Activated CD8-positive, alpha-beta memory T cell treated with anti-CD3 and anti-CD28 coated beads, Interleukin-2, amount 10 ng/mL, durations not matched to agents 7 days and 5 days (primary cell): ENCODE results near the gene PCDHGA7. TPM values are rescaled to one million over a fixed set of nuclear protein-coding genes. Genes with fewer than 3 reads are reported as not detected.
"Not testable (repeated sequence)": the region's sequence is repeated elsewhere in the genome, so short reads cannot be mapped to it uniquely, and the experiment has no call there.

Source experiments
- ATAC-seq: fragments of 150-1000 bp; cut with Tn5 transposase; one replicate; pipeline ENCODE4 v1.10.0; 2021; ENCODE audit warnings: moderate library complexity
- CTCF ChIA-PET: fragments of 350-600 bp; sonication (Branson Sonifier 250); formaldehyde crosslinking; loops from one replicate; lab custom pipeline; 2021; ENCODE audit warnings: antibody characterized with exemption; lab: Charles Lee
- DNase-seq: peaks from one replicate; pipeline ENCODE4 v3.0.0-alpha.2; 2020
- H3K27ac Mint-ChIP-seq: one replicate; pipeline ENCODE4 v1.8.0; 2021; ENCODE audit warnings: mild to moderate bottlenecking, mixed read lengths
- H3K27me3 Mint-ChIP-seq: one replicate; pipeline ENCODE4 v1.8.0; 2021; ENCODE audit warnings: mixed read lengths
- H3K36me3 Mint-ChIP-seq: one replicate; pipeline ENCODE4 v1.8.0; 2021; ENCODE audit warnings: mild to moderate bottlenecking, mixed read lengths
- H3K4me1 Mint-ChIP-seq: one replicate; pipeline ENCODE4 v1.8.0; 2021; ENCODE audit warnings: mixed read lengths
- H3K4me3 Mint-ChIP-seq: one replicate; pipeline ENCODE4 v1.8.0; 2021; ENCODE audit warnings: mild to moderate bottlenecking, moderate library complexity, mixed read lengths
- H3K9me3 Mint-ChIP-seq: one replicate; pipeline ENCODE4 v1.8.0; 2022; ENCODE audit warnings: low read depth, mixed read lengths
- total RNA-seq, 2 experiments: library from RNA; stranded (reverse); gene quantifications; one replicate each; pipeline ENCODE4 v1.2.3, GENCODE V29; 2021

Gene PCDHGA7
- total RNA-seq, 2 experiments from 2014 or later = 0.07 TPM; not detected in 1

- Mint-ChIP-seq H3K9me3 (peaks cover 24% of the 10 kb centered on the region), H3K4me1 (peaks cover 2% of the 10 kb centered on the region), H3K27me3 (peaks cover 53% of the 10 kb centered on the region), H3K4me3 (no peak within 1 kb of the TSS), H3K27ac (no peak within 1 kb of the TSS), H3K36me3 (no peaks in the 10 kb centered on the region)
- CTCF ChIA-PET = interaction anchor here (1.7 kb wide), 1 partner anchor 56 kb away, joined by 4 read pairs; the partner anchor contains the start of gene PCDHGA12
- DNase-seq = no peak
- no peak for ATAC-seq
Measured at GRCh38 chr5:141373673-141374317, 8.7 kb upstream of the PCDHGA7 start, which contains the start of gene PCDHGA6. Gene PCDHGA6, plus strand, starts transcription at chr5:141373891. Its CDS starts 193 bp downstream, at chr5:141374084.

- Mint-ChIP-seq H3K27me3 (peaks cover 54% of the 10 kb centered on the region), H3K36me3 (no peaks in the 10 kb centered on the region), H3K27ac (no peak overlapping the region), H3K4me1 (peaks cover 2% of the 10 kb centered on the region), H3K9me3 (peaks cover 25% of the 10 kb centered on the region), H3K4me3 (no peak overlapping the region)
- DNase-seq (no peak), ATAC-seq (no peak)
- CTCF ChIA-PET = interaction anchor here (1.7 kb wide), 1 partner anchor 55 kb away, joined by 4 read pairs; the partner anchor contains the start of gene PCDHGA12
Measured at GRCh38 chr5:141374627-141375026, 7.9 kb upstream of the PCDHGA7 start.

GRCh38 chr5:141375444-141376155, 6.9 kb upstream of the PCDHGA7 start:
- CTCF ChIA-PET, H3K27ac Mint-ChIP-seq, DNase-seq, ATAC-seq, H3K36me3 Mint-ChIP-seq, H3K4me3 Mint-ChIP-seq, H3K4me1 Mint-ChIP-seq: not testable (repeated sequence)
- H3K9me3 Mint-ChIP-seq = peaks cover 25% of the 10 kb centered on the region
- H3K27me3 Mint-ChIP-seq = peaks cover 49% of the 10 kb centered on the region

- H3K4me3 Mint-ChIP-seq = no peak overlapping the region
- H3K9me3 Mint-ChIP-seq = peaks cover 7% of the 10 kb centered on the region
- H3K27me3 Mint-ChIP-seq = peaks cover 59% of the 10 kb centered on the region
- ATAC-seq (no peak), DNase-seq (no peak)
- peak overlapping the region; percentile 28 for H3K27ac Mint-ChIP-seq
- CTCF ChIA-PET = interaction anchor here (0.9 kb wide), 1 partner anchor 12 kb away, joined by 3 read pairs; no protein-coding TSS in a partner anchor
- H3K4me1 Mint-ChIP-seq = no peaks in the 10 kb centered on the region
- peaks cover 2% of the 10 kb centered on the region for H3K36me3 Mint-ChIP-seq
Measured at GRCh38 chr5:141383345-141383744, 803 bp downstream of the PCDHGA7 start.

GRCh38 chr5:141384471-141385267, 2.1 kb downstream of the PCDHGA7 start:
- H3K4me3 Mint-ChIP-seq = no peak overlapping the region
- H3K27me3 Mint-ChIP-seq = peaks cover 58% of the 10 kb centered on the region
- no peaks in the 10 kb centered on the region for H3K4me1 Mint-ChIP-seq
- H3K36me3 Mint-ChIP-seq = peaks cover 5% of the 10 kb centered on the region
- no peak for ATAC-seq
- H3K9me3 Mint-ChIP-seq = peaks cover 9% of the 10 kb centered on the region
- CTCF ChIA-PET = no interaction called here
- H3K27ac Mint-ChIP-seq = no peak overlapping the region
- no peak for DNase-seq

- peaks cover 18% of the 10 kb centered on the region for H3K9me3 Mint-ChIP-seq
- CTCF ChIA-PET = interaction anchor here (1.5 kb wide), 1 partner anchor 42 kb away, joined by 3 read pairs; the partner anchor contains the start of gene PCDHGA12
Measured at GRCh38 chr5:141387557-141388311, 5.2 kb downstream of the PCDHGA7 start, which contains the start of gene PCDHGB4. Gene PCDHGB4, plus strand, starts transcription at chr5:141387698. Its CDS starts 187 bp downstream, at chr5:141387885.

GRCh38 chr5:141388661-141389060, 6.1 kb downstream of the PCDHGA7 start:
- no peak for DNase-seq
- Mint-ChIP-seq H3K4me3 (no peak overlapping the region), H3K27ac (no peak overlapping the region), H3K27me3 (peaks cover 48% of the 10 kb centered on the region), H3K36me3 (peaks cover 4% of the 10 kb centered on the region), H3K4me1 (no peaks in the 10 kb centered on the region), H3K9me3 (peaks cover 18% of the 10 kb centered on the region)
- ATAC-seq = no peak
- CTCF ChIA-PET = interaction anchor here (1.5 kb wide), 1 partner anchor 41 kb away, joined by 3 read pairs; the partner anchor contains the start of gene PCDHGA12

More at GRCh38 chr5:141387557-141388311, 5.2 kb downstream of the PCDHGA7 start, which contains the start of gene PCDHGB4:
- peaks cover 56% of the 10 kb centered on the region for H3K27me3 Mint-ChIP-seq
- H3K4me1 Mint-ChIP-seq, DNase-seq, H3K27ac Mint-ChIP-seq, H3K4me3 Mint-ChIP-seq, ATAC-seq, H3K36me3 Mint-ChIP-seq: not testable (repeated sequence)

GRCh38 chr5:141389153-141390042, 6.9 kb downstream of the PCDHGA7 start:
- Mint-ChIP-seq H3K4me3 (no peak overlapping the region), H3K9me3 (peaks cover 18% of the 10 kb centered on the region), H3K27me3 (peaks cover 50% of the 10 kb centered on the region), H3K27ac (no peak overlapping the region), H3K36me3 (peaks cover 4% of the 10 kb centered on the region), H3K4me1 (no peaks in the 10 kb centered on the region)
- DNase-seq (no peak), ATAC-seq (no peak)
- CTCF ChIA-PET = no interaction called here

- H3K27ac Mint-ChIP-seq = no peak within 1 kb of the TSS
- CTCF ChIA-PET = interaction anchor here (1.0 to 1.3 kb wide), 2 partner anchors 28 to 120 kb away, joined by 3 read pairs; partner anchors contain the start of gene PCDHGA11
- H3K36me3 Mint-ChIP-seq = peaks cover 7% of the 10 kb centered on the region
- H3K4me3 Mint-ChIP-seq = no peak within 1 kb of the TSS
- DNase-seq = no peak
- peaks cover 15% of the 10 kb centered on the region for H3K9me3 Mint-ChIP-seq
- H3K4me1 Mint-ChIP-seq = no peaks in the 10 kb centered on the region
- H3K27me3 Mint-ChIP-seq = peaks cover 40% of the 10 kb centered on the region
- no peak for ATAC-seq
Measured at GRCh38 chr5:141392429-141393198, 10.1 kb downstream of the PCDHGA7 start, which contains the start of gene PCDHGA8. Gene PCDHGA8, plus strand, starts transcription at chr5:141392633. Its CDS starts 181 bp downstream, at chr5:141392814.

GRCh38 chr5:141393267-141393666, 10.7 kb downstream of the PCDHGA7 start:
- no peaks in the 10 kb centered on the region for H3K4me1 Mint-ChIP-seq
- H3K9me3 Mint-ChIP-seq = peaks cover 15% of the 10 kb centered on the region
- DNase-seq = no peak
- H3K27ac Mint-ChIP-seq = no peak overlapping the region
- CTCF ChIA-PET = interaction anchor here (1.0 to 1.3 kb wide), 2 partner anchors 28 to 120 kb away, joined by 3 read pairs; partner anchors contain the start of gene PCDHGA11
- H3K27me3 Mint-ChIP-seq = peaks cover 41% of the 10 kb centered on the region
- H3K36me3 Mint-ChIP-seq = peaks cover 7% of the 10 kb centered on the region
- ATAC-seq = no peak
- no peak overlapping the region for H3K4me3 Mint-ChIP-seq
